Stimulated activated CD8-positive, alpha-beta memory T cell treated with anti-CD3 and anti-CD28 coated beads, Interleukin-2, amount 100 ng/mL, for 1 hour (primary cell): ENCODE data around the gene PLEKHA1.

Source experiments
- DNase-seq, 2 donors: peaks; one replicate each; pipeline ENCODE4 v3.0.0-alpha.2; 2020; ENCODE audit warnings: low read depth in 2 of 2

The PLEKHA1 gene

DNA sequence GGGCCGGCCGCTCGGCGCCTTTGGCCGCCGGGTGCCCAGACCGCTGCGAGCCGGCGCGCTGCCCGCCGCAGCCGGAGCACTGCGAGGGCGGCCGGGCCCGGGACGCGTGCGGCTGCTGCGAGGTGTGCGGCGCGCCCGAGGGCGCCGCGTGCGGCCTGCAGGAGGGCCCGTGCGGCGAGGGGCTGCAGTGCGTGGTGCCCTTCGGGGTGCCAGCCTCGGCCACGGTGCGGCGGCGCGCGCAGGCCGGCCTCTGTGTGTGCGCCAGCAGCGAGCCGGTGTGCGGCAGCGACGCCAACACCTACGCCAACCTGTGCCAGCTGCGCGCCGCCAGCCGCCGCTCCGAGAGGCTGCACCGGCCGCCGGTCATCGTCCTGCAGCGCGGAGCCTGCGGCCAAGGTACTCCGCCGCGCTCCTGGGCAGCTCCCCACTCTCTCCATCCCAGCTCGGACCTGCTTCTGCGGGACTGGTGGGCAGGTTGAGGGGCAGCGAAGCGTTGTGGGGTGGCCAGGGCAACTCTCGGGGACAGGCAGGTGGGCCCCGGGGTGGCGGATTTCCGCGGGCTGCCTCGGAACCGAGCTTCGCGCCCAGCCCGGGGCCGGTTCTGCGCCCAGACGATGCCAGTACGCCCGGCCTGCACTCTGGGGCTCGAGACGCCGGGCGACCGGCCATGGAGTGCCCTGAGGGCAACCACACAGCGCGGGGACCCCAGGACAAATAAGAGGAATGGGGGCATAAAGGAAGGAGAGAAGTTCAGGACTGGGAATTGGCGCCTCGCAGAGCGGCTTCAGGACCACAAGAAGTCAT, 87.4 kb downstream of the PLEKHA1 start:
- no peak for DNase-seq

DNA sequence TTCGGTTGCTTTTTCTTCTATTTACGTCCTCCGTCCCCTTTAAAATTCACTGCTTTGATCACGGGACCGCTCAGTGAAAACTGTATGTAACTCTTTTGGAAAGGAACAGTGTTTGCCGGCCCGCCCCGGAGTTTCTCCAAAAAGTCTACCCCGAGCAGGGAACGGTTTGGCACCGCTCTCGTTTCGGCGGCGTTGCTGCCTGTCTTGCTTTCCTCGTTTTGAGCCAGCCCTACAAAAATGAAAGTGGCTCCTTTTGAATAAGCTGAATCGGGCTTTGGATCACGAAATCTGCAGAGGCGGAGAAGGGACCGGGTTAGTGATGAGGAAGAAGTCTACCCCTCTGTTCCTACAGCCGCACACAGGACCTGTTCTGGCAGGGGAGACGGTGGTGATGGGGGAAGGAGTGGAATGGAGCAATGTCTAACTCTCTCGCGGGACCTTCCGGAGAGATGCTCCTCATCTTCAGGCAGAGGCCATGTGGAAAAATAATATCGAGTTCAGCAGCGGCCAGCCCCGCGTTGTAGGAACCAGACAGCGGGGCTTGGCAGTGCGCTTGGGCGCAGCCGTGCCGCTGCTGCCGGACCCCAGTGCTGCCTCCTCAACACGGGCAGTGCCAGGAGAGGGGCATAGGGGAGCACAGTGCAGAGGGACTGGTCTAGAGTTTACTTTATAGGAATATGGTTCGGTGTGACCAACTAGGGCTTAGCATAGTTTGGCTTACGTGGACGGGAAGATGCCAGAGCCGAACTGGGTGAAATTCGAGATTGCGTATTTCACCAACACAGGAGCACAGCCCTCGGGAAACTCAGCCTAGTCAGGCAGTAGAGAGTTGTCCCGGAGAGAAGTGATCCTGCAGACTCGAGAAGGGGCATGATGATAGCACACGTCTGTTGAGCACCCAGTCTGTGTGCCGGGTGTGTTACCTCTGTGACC, 88.3 kb downstream of the PLEKHA1 start:
- DNase-seq = no peak

DNA sequence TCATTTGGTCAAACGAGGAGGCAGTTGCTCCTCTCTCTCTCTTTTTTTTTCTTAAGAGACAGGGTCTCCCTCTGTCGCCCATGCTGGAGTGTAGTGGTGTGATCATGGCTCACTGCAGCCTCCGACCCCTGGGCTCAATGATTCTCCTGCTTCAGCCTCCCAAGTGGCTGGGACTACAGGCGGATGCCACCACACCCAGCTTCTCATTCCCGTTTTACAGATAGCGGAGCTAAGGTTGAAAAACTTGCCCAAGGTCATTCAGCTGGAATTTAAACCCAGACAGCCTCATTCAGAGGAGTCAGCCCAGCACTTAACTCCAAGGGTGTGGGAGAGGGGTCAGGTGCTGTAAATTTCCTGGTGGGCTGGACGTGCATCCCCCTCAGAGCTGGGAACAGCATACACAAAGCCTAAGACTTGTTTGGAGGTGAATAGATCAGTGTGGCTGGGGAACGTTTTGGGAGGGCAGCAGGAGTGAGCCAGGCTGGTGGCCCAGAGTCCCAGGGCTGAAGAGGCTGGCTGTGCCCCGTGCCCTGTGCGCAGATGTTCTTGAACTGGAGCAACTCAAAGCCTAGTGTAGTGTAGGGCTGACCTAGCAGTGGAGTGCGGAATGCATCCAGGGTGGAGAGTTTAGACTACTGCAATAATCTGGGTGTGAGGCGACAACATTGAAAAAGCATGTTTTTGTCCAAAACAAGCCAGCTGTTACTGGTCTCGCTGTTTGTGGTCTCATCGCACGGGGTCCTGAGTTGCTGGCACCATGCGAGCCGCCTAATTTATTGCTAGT, 89.2 kb downstream of the PLEKHA1 start:
- DNase-seq = no peak

DNA sequence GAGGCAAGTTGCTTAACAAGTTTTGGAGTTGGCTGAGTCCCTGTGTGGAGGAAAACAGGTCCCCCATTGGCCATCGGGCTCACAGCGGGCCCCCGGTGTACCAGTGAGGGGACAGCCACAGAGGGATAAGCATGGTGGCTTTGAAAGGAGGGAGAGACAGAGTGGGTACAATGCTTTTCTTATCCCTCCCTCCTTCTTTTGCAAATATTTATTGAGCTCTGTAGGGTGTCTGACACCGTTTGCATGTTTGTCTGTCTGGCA, 89.7 kb downstream of the PLEKHA1 start:
- no peak for DNase-seq

DNA sequence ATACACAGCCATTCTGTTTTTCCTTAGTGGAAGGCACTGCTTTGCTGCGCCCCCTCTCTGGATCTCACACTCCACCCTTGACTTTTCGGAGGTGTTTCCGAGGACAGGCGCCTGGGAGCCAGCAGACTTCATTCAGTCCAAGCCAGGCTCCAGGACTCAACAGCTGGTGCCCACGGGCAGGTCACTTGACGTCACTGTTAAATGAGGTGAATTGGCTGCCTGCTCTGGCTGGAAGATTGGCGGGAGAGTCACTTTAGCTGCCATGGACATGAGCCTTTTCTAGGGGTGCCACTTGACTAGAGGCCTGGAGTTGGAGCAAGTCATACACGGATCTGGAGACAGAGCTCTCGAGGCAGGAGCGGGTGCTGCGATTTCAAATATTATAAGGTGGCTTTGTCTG, 90.1 kb downstream of the PLEKHA1 start:
- DNase-seq = no peak

DNA sequence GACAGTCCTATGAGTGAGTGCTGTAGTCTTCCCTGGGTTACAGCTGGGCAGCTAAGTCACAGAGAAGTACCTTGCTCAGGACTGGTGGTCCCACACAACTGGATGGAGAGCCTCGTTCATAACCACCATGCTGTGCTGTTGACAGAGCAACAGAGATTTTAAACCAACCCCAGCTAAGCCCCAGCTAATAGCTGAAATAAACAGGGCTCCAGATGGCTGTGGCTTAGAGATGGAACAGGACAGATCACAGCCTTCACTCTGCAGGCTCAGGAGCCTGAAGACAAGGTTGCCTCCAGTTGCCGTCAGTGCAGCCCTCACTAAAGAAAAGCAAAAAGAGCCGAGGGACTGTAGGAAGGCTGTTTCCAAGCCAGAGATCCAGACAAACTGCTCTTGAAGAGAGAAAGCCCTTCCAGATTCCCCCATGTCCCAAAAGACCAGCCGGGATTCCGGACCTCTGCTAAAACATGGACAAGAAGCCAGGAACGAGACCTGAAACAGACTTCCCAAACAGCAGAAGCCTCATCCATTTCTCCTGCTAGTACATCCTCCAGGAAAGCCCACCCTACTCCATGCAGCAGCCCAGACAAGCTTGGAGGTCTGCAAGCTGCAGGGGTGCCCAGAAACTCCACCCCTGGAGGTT, 91.0 kb downstream of the PLEKHA1 start:
- DNase-seq = no peak

DNA sequence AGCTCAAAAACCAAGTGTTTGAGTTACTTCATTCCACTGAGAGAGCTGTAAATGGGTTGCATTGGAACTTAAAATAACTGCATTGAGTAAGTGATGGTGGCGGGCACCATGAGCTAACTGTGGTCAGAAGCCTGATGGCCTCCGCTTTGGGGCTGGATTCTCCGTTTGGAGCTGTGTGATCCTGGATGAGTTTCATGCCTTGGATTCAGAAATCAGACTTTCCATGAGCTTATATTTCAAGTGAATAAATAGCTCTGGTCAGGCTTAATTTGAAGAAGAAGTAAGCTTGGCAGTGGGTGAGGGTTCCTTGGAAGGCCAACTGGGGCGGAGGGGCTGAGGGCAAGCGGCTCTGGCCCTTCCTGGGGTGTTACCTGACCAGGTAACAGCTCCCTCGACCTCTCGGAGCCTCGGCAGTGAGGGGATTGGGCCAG, 92.5 kb downstream of the PLEKHA1 start:
- DNase-seq = no peak

DNA sequence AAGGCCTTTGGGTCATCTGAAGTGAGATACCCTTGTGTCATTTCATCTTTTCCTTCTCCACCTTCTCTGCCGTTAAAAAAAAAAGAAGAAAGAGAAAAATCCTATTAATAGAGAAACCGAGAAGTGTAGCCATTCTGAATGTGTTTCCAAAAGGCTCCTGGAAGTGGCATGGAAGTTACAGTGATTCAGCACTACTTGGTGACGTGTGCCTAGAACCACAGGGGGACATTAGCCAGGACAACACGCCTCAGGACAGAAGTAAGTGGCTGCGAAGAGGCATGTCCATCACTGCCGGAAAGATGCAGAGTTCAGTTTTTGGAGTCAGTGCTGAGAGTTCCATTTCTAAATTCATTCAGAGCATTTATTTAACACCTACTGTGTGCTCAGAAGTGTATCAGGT, 93.2 kb downstream of the PLEKHA1 start:
- no peak for DNase-seq

DNA sequence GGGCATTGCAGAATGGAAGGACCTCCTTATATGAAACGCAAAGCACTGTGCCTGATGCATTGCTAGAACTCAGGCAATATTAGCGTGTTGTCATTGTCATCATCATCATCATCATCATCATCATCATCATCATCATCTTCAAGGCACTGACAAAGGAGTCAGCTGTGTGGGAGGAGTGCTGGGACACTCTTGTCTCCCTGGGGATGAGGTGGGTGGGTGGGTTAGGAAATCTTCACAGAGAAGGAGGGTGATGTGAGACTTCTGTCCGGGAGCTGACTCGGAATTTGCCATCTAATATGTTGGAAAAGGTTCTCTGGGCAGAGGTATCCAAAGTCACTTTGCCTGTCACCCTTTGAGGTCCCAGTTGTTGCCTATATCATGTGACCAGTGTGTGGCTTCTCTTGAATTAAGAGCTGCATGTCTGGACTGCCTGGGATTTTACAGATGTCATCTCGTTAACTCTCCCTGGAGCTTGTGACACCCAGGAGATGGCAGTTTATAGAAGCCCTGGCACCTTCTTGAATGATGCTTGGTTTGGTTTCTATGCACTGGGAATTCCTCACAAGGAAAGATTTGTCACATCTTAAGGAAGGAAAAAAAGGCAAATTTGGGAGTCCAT, 93.9 kb downstream of the PLEKHA1 start:
- DNase-seq = no peak

DNA sequence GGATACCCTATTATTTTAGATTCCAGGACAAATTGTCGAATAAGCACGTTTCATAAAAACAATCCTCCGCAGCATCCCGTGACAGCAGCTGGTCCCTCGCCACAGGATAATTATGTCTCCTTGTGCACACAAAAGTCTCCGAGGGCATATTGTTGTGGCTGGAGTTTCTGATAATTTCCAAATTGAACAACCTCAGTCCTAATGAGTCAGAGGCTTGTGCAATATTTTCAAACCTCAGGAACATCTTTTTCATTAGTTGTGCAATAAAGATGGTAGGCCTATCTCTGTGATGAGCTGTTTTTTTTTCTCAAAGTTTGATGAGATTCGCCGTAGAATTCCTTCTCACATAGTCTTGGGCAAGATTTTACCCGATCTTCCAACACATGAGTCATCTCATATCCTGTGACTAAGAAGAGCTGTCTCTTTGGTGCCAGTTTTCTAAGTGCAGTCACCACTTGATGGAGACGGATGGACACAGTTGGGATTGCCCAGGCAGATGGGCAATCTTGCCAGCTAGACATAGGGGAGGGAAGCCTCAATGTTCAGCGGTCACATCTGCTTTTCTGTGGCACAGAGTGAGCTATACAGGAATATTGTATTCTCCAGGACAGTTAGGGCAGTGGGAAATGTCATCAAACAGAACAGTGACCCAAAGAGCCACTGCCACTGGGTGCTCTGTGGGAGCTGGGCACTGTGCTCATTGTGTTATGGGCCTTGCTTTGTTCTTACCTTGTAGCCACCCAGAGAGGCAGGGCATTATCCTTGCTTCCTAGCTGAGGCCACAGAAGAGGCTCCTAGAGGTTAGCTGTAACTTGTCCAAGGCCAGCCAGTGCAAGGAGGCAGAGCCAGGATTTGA, 94.6 kb downstream of the PLEKHA1 start:
- DNase-seq = no peak

DNA sequence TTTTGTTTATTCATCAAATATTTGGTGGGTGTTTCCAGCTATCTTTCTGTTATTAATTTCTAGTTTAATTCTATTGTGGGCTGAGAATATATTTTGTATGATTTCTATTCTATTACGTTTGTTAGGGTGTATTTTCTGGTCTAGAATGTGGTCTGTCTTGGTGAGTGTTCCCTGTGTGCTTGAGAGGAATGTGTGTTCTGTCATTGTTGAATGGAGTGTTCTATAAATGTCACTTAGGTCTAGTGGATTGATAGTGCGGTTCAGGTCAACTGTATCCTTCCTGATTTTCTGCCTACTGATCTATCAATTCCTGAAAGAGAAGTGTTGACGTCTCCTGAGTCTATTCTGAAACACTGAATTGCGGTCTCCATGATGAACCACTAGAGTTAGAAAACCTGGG, 95.3 kb downstream of the PLEKHA1 start:
- DNase-seq = no peak

DNA sequence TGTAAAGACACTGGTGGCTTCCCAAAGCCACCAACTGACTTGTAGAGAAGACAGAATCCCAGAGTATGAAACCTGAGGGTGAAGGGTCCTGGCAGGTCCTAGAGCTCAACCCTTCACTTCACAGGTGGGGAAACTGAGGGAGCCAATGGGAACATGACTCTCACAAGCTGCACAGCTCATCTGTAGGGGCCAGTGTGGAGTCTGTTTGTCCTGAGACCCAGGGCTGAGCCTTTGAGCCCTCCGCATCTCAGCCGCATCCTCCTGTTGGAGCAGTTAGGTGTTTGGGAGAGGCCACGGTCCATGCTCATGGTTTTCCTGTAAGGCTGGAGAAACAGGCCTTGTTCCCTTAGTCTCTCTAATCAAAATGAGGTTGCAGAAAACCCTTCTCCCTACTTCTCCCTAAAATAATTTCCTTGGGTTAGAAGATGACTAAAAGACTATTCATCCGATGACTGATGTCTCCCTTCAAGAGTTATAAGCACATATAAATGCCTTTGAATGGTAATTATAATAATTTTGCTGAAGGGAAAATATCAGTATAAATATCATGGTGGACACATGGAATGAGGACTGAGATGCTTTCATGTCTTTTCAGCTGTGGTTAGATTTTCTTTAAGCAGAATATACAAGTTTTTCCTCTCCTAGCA, 97.1 kb downstream of the PLEKHA1 start:
- no peak for DNase-seq

DNA sequence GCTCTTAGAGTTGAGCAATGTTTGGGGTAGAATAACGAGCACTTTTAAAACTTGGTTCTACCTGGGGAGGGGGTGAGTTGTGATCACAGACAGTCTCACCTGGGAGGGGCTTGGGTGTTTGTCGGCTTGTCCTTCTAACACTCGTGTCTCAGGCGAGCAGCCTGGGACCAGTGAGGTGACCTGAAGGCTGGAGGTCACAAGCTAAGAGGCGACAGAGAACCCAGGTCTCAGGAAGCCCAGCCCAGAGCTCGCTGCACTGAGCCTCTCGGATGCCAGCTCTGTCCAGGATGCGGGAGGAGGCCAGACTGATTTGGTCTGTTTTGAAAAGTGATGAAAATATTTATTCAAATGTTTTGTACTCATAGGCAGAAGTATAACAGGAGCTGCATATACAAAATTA, 98.6 kb downstream of the PLEKHA1 start:
- DNase-seq = no peak

DNA sequence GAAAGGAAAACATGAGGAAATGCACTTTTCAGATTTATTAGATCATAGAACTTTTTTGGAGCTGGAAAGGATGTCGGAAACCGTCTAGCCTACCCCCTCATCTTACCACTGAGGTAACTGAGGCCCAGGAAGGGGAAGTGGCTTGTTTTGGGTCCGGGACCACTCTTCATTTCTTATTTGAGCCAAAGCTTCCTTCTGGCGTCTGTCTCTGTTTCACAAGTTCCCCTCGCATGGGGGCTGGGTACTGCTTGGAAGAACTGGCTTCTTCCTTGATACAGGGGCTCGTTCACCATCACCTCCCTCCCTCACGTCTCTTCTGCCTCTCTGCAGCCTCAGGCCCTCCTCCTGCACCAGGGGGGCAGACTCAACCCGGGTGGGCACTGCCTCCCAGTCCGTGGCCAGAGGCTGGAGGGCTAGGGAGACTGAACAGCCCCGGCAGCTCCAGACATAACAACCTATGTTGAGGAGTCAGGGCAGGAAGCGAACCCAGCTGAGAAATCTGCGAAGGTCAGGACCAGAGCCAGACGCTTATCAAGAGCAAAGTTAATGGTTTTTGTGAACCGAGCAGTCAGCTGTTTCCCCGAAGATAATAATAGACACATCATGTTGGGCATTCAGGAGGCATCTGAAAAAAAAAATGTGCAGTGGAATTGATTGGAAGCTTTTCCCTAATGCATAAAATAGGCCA, 99.8 kb downstream of the PLEKHA1 start:
- no peak for DNase-seq

DNA sequence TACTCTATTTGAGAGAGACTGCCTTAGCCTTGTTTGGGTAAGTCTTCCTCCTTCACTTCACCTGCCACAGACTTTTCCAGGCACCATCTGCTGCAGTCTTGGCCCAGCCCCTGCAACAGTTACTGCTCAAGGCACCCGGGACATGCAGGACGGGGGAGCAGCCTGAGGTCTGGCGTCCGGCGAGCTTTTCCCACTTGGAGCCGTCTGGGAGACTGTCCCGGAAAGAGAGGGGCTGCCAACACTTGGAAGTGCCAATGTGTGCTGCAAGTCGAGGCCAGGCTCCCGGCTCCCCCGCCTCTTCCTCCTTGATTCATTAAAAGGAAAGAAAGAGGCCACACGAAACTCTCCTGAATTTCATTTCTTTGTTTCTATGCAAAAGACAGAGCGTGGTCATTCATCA, 100.6 kb downstream of the PLEKHA1 start:
- DNase-seq = no peak

DNA sequence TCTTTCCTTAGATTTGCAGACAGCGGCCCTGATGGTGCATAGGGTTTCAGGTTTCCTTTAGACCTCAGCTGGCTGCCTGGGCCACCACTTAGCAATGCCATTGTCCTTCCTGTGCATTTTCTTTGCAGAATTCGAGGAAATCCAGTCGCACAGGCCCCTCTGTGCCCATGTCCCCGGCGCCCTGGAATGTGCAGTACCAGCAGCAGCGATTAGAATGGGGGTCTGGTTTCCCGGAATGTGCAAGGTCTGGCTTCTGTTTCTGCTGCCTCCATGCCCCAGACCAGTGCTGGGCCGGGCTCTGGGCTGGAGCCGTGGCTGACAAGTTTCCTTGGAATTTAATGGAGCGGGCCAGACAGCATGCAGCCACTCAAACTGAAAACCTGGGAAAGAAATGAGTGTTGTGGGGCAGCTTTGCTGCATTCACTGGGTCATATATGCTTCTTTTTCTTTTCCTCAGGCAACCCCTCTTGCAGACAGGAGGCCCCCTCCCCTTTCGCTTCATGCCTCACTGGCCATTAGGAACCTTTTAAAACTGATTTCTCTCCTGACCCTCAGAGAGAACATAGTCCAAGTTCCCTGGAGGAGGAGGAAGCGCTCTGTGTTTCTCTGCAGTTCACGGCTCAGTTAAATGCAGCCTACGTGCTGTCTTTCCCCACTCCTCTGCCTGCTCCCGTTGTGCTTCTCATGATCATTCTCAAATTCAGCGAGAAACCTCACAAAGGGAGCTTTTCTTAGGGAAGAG, 101.3 kb downstream of the PLEKHA1 start:
- DNase-seq = no peak

DNA sequence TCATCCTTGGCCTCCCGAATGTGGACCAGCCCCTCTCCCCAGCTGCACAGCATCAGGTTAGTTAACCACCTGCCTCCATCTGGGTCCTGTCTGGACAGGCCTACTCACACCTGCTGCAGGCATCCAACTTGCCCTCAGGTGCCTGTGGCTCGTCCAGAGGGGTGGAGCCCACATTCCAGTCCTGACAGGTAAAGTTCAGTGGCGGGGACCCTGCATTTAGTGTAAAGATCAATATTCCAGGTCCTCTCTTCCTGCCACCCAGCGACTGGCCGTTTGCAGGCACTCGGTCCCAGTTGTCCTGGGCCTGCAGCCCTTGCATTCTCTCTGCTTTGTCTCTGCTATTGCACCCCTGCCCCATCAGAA, 101.8 kb downstream of the PLEKHA1 start:
- no peak for DNase-seq

DNA sequence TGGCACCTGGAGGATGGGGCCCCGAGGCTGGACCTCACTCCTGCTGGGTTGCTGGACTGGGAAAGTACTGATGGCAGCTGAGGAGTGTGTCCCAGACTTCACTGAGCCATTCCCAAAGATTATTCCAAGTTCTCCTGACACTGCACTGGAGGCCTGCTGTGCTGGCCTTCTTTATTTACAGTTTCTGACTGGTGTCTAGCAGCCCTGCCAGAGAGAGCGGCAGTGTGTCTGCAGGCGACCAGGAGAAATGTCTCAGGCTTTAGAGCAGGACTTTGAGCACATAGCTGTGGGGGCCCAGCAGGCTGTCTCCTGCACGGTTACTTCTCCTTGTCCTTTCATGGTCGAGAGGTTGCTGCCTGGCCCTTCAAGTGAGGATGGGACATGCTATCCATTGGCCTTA, 102.9 kb downstream of the PLEKHA1 start:
- no peak for DNase-seq

DNA sequence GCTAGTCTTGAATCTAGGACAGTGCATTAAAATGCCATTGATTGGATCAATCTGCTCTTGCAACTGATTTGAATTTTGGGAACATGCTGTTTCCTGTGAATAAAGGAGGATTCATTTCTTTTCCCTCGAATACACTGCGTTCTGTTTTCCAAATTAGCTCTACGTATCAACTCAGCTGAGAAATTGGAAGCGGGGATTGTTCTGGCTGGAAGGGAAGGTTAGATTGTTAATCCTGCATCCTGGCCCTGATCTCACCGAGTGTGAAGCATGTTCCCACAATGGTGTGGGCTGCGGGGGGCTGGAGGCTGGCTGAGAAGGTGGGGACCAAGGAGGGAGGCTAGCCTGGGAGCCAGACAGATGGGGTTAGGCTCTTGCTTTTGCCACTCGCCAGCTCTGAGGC, 104.5 kb downstream of the PLEKHA1 start:
- DNase-seq = no peak
